DND-41 (cell line): Measurements from ENCODE around the gene CPEB4.

Source experiments
- EZH2 ChIP-seq: IDR thresholded peaks from 3 replicates; pipeline ENCODE4 v1.6.1; 2012; ENCODE audit warnings: borderline replicate concordance, low read depth, mild to moderate bottlenecking, moderate library complexity, low read length, inconsistent platforms; ENCODE audit not compliant: severe bottlenecking
- TF ChIP-seq, protein P1 (sequence below): IDR thresholded peaks from 2 replicates; pipeline ENCODE4 v1.5.1; 2012; ENCODE audit warnings: borderline replicate concordance, low read length, moderate library complexity, mild to moderate bottlenecking; ENCODE audit not compliant: poor library complexity, severe bottlenecking; ENCODE audit errors: extremely low read depth

DNA sequence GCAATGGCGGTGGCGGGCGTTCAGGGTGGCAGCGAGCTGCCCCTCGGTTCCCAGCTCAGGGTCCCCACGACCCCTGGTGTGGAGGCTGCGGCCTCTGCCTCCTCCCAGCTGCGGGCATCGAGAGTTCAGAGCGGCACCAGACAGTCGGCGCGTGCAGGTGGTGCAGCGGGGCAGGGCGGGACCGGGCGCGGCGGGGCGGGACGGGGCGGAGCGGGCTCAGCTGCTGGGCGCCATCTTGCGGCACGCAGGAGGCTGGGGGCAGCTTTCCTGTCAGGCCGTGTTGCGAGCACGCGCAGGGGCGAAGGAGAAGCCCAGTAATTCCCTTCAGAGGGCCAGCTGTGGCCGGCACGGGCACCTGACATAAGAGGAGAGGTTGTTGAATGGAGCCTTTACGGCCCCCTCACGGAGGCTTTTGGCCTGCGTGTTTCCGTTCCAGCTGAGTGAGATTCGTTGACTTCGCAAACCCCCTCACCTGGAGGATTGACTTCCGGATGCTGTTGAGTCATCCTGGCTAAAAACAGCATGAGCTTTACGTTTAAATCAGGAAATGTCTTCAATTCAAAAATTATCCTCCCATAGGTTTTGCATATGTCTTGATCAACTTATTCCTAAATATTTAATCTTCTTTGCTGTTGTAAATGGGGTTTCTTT lies 101.4 kb downstream of the CPEB4 start:
- TF ChIP-seq, protein P1, sequence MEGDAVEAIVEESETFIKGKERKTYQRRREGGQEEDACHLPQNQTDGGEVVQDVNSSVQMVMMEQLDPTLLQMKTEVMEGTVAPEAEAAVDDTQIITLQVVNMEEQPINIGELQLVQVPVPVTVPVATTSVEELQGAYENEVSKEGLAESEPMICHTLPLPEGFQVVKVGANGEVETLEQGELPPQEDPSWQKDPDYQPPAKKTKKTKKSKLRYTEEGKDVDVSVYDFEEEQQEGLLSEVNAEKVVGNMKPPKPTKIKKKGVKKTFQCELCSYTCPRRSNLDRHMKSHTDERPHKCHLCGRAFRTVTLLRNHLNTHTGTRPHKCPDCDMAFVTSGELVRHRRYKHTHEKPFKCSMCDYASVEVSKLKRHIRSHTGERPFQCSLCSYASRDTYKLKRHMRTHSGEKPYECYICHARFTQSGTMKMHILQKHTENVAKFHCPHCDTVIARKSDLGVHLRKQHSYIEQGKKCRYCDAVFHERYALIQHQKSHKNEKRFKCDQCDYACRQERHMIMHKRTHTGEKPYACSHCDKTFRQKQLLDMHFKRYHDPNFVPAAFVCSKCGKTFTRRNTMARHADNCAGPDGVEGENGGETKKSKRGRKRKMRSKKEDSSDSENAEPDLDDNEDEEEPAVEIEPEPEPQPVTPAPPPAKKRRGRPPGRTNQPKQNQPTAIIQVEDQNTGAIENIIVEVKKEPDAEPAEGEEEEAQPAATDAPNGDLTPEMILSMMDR = no peak
- no peak for TF ChIP-seq EZH2
